ENCODE measurements around the gene LRRFIP2. TPM values are rescaled to one million over a fixed set of nuclear protein-coding genes. Genes with fewer than 3 reads are reported as not detected.
A peak's percentile ranks its signal among the peaks of the same experiment; 100 is the strongest.

Gene LRRFIP2
- total and polyA plus RNA-seq, 2 experiments from 2014 or later, result 77.6 to 77.7 TPM

DNA sequence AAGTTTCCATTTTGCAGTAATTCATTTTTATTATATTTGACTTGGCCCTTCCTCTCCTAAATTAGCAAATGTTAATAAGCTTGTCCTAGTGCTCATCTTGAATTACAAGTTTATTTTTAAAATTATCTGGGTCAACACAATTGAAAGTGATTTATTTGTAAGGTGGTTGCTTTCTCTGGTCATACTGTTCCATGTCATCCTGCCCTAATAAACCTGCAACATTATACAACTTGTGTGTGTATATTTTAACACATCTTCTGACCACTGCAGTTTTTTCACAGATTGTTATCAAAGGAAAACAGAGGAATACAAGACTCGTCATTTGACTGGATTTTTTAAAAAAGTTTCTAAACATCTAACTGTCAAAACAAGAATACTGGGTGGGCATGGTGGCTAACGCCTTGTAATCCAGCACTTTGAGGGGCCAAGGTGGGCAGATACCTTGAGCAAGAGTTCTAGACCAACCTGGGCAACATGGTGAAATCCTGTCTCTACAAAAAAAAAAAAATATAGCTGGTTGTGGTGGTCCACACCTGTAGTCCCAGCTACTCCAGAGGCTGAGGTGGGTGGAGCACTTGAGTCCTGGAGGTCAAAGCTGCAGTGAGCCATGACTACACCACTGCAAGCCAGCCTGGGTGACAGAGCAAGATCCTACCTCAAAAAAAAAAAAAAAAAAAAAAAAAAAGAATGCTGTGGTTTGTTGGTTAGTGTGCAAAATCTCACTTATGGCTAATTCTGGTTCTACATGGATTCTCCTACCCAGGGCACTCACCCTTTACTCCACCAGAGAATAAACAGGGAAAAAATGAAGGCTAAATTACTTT lies 5.0 kb upstream of the LRRFIP2 start:
- TF ChIP-seq EZH2phosphoT487 (IDR thresholded peaks at IDR 0.05; ENCODE audit: insufficient read depth, low read depth) (no peak), EZH2 (IDR thresholded peaks at IDR 0.05; ENCODE audit: insufficient read depth, poor library complexity, severe bottlenecking) (no peak)
- Histone ChIP-seq H3K4me1 (ENCODE audit: insufficient read depth) (peaks cover 46% of the 10 kb centered on the region), H3K27me3 (replicated peaks; ENCODE audit: insufficient read depth) (no peaks in the 10 kb centered on the region), H3K4me2 (ENCODE audit: unreplicated experiment) (no peak overlapping the region), H3K9ac (no peak overlapping the region), H3F3A (ENCODE audit: insufficient read depth) (peaks cover 56% of the 10 kb centered on the region), H3K27ac (peak overlapping the region; percentile 2; the same call in 1 of the 2 replicates), H3K36me3 (ENCODE audit: low read depth) (no peaks in the 10 kb centered on the region; the same call in 1 of the 2 replicates), H3K4me3 (no peak overlapping the region), H3K9me3 (ENCODE audit: low read depth) (no peaks in the 10 kb centered on the region), H3K79me2 (ENCODE audit: insufficient read depth) (peaks cover 63% of the 10 kb centered on the region), H2AFZ (no peak overlapping the region), H3K9me2 (ENCODE audit: insufficient read depth) (no peaks in the 10 kb centered on the region), H4K20me1 (ENCODE audit: insufficient read depth) (0 out of 2 replicates have a peak, but pooled peaks cover 1% of the 10 kb centered on the region)
- WGBS, 2 experiments (ENCODE audit: low coverage in 1 of 2, low lambda C conversion rate in 2 of 2, missing lambda C conversion rate in 2 of 2), result 81 to 82% methylated on average over 2 of the region's 2 CpGs
- peak; percentile 20 for DNase-seq
- in situ Hi-C loops (cut with MboI), result no loop called here

- in situ Hi-C loops (cut with MboI), result no loop called here
- peaks cover 44% of the 10 kb centered on the region for H3K36me3 ChIP-seq (ENCODE audit: low read depth)
- peak overlapping the region; percentile 94 for H3K9ac ChIP-seq
Measured at GRCh38 chr3:37173806-37174205, 576 bp downstream of the LRRFIP2 start.

GRCh38 chr3:37171144-37171543 lies 3.2 kb downstream of the LRRFIP2 start:
- no peak for DNase-seq
- Histone ChIP-seq H3K9ac (no peak overlapping the region), H3K79me2 (ENCODE audit: insufficient read depth) (peaks cover 97% of the 10 kb centered on the region), H3F3A (ENCODE audit: insufficient read depth) (peaks cover 24% of the 10 kb centered on the region), H3K9me3 (ENCODE audit: low read depth) (no peaks in the 10 kb centered on the region), H2AFZ (no peak overlapping the region), H3K4me3 (no peak overlapping the region), H3K36me3 (ENCODE audit: low read depth) (peaks cover 55% of the 10 kb centered on the region), H3K27me3 (replicated peaks; ENCODE audit: insufficient read depth) (no peaks in the 10 kb centered on the region), H3K9me2 (ENCODE audit: insufficient read depth) (no peaks in the 10 kb centered on the region), H3K27ac (no peak overlapping the region), H3K4me2 (ENCODE audit: unreplicated experiment) (no peak overlapping the region), H4K20me1 (ENCODE audit: insufficient read depth) (0 out of 2 replicates have a peak, but pooled peaks cover 9% of the 10 kb centered on the region), H3K4me1 (ENCODE audit: insufficient read depth) (peaks cover 19% of the 10 kb centered on the region)
- no peak for TF ChIP-seq EZH2 (IDR thresholded peaks at IDR 0.05; ENCODE audit: insufficient read depth, poor library complexity, severe bottlenecking)
- in situ Hi-C loops (cut with MboI), result no loop called here
- WGBS, 2 experiments (ENCODE audit: low coverage in 1 of 2, low lambda C conversion rate in 2 of 2, missing lambda C conversion rate in 2 of 2), result 86 to 93% methylated on average over 4 of the region's 4 CpGs

More at GRCh38 chr3:37173806-37174205, 576 bp downstream of the LRRFIP2 start:
- H3K79me2 ChIP-seq (ENCODE audit: insufficient read depth), result peaks cover 90% of the 10 kb centered on the region
- peaks cover 29% of the 10 kb centered on the region for H3K4me1 ChIP-seq (ENCODE audit: insufficient read depth)
- WGBS, 2 experiments (ENCODE audit: low coverage in 1 of 2, low lambda C conversion rate in 2 of 2, missing lambda C conversion rate in 2 of 2), result 75% methylated on average over 3 of the region's 3 CpGs
- peak overlapping the region; percentile 100 for H3K4me2 ChIP-seq (ENCODE audit: unreplicated experiment)
- DNase-seq, result no peak
- peak overlapping the region; percentile 83 for H3K4me3 ChIP-seq
- TF ChIP-seq EZH2phosphoT487 (IDR thresholded peaks at IDR 0.05; ENCODE audit: insufficient read depth, low read depth) (no peak), EZH2 (IDR thresholded peaks at IDR 0.05; ENCODE audit: insufficient read depth, poor library complexity, severe bottlenecking) (no peak)
- no peaks in the 10 kb centered on the region for H3K9me3 ChIP-seq (ENCODE audit: low read depth)
- no peaks in the 10 kb centered on the region for H3K9me2 ChIP-seq (ENCODE audit: insufficient read depth)
- peak overlapping the region; percentile 93 for H3K27ac ChIP-seq
- H3K27me3 ChIP-seq (replicated peaks; ENCODE audit: insufficient read depth), result no peaks in the 10 kb centered on the region
- 0 out of 2 replicates have a peak, but pooled peaks cover 9% of the 10 kb centered on the region for H4K20me1 ChIP-seq (ENCODE audit: insufficient read depth)
- no peak overlapping the region for H2AFZ ChIP-seq
- H3F3A ChIP-seq (ENCODE audit: insufficient read depth), result peaks cover 24% of the 10 kb centered on the region

DNA sequence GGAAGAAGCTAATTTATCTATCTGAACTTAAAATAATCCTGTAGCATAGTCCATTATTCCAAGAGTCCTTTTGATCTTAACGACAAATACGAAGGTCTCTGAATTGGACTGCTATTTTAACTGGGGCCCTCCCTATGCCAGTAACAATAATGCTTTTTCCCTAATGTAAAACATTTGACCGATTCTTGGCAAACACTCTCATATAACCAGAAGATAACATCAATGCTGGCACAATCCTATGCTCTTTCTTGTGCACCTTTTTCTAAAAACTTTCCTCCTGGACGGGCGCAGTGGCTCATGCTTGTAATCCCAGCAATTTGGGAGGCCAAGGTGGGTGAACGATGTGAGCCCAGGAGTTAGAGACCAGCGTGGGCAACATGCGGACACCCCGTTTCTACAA lies 3.9 kb downstream of the LRRFIP2 start:
- H3K9ac ChIP-seq, result no peak overlapping the region
- peaks cover 19% of the 10 kb centered on the region for H3K4me1 ChIP-seq (ENCODE audit: insufficient read depth)
- H3K36me3 ChIP-seq (ENCODE audit: low read depth), result peaks cover 55% of the 10 kb centered on the region
- peaks cover 98% of the 10 kb centered on the region for H3K79me2 ChIP-seq (ENCODE audit: insufficient read depth)
- H3K27me3 ChIP-seq (replicated peaks; ENCODE audit: insufficient read depth), result no peaks in the 10 kb centered on the region
- no peak overlapping the region for H3K4me3 ChIP-seq
- WGBS, 2 experiments (ENCODE audit: low coverage in 1 of 2, low lambda C conversion rate in 2 of 2, missing lambda C conversion rate in 2 of 2), result 86 to 89% methylated on average over 9 of the region's 9 CpGs
- DNase-seq, result no peak
- no peaks in the 10 kb centered on the region for H3K9me2 ChIP-seq (ENCODE audit: insufficient read depth)
- H3F3A ChIP-seq (ENCODE audit: insufficient read depth), result peaks cover 24% of the 10 kb centered on the region
- H3K27ac ChIP-seq, result no peak overlapping the region
- H3K4me2 ChIP-seq (ENCODE audit: unreplicated experiment), result no peak overlapping the region
- H3K9me3 ChIP-seq (ENCODE audit: low read depth), result no peaks in the 10 kb centered on the region
- TF ChIP-seq EZH2phosphoT487 (IDR thresholded peaks at IDR 0.05; ENCODE audit: insufficient read depth, low read depth), result no peak
- no peak for TF ChIP-seq EZH2 (IDR thresholded peaks at IDR 0.05; ENCODE audit: insufficient read depth, poor library complexity, severe bottlenecking)
- H2AFZ ChIP-seq, result no peak overlapping the region
- in situ Hi-C loops (cut with MboI), result no loop called here
- H4K20me1 ChIP-seq (ENCODE audit: insufficient read depth), result 0 out of 2 replicates have a peak, but pooled peaks cover 9% of the 10 kb centered on the region

Measured in GM23248 (cell line).